ENCODE data around the gene ARL10.
A peak's percentile ranks its signal among the peaks of the same experiment; 100 is the strongest.

Gene ARL10

GRCh38 chr5:176362233-176362490 is 3.1 kb upstream of the ARL10 start:
- DNase-seq: no peak

- peak; percentile 25 for DNase-seq
These were observed 429 bp upstream of the ARL10 start for GRCh38 chr5:176364765-176365350.

GRCh38 chr5:176366232-176366894 is 1.1 kb downstream of the ARL10 start:
- DNase-seq: no peak

- DNase-seq: no peak
These were observed 3.4 kb downstream of the ARL10 start for GRCh38 chr5:176368726-176369125.

- no peak for DNase-seq
These were observed 4.8 kb downstream of the ARL10 start for GRCh38 chr5:176369934-176370711.

- no peak for DNase-seq
These were observed 6.6 kb downstream of the ARL10 start for GRCh38 chr5:176371621-176372539.

- no peak for DNase-seq
These were observed 8.0 kb downstream of the ARL10 start for GRCh38 chr5:176373100-176373818.

GRCh38 chr5:176379881-176380280 is 14.6 kb downstream of the ARL10 start:
- no peak for DNase-seq

GRCh38 chr5:176381423-176381822 is 16.1 kb downstream of the ARL10 start:
- no peak for DNase-seq

- DNase-seq: no peak
These were observed 16.7 kb downstream of the ARL10 start for GRCh38 chr5:176381979-176382378.

GRCh38 chr5:176382721-176383120 is 17.4 kb downstream of the ARL10 start:
- no peak for DNase-seq

GRCh38 chr5:176383248-176383905 is 18.1 kb downstream of the ARL10 start:
- no peak for DNase-seq

- no peak for DNase-seq
These were observed 18.7 kb downstream of the ARL10 start for GRCh38 chr5:176383961-176384360.

- DNase-seq: no peak
These were observed 19.2 kb downstream of the ARL10 start for GRCh38 chr5:176384366-176384930.

GRCh38 chr5:176384991-176385390 is 19.7 kb downstream of the ARL10 start:
- DNase-seq: no peak

- no peak for DNase-seq
These were observed 21.2 kb downstream of the ARL10 start for GRCh38 chr5:176386491-176386890.

GRCh38 chr5:176387384-176387925 is 22.2 kb downstream of the ARL10 start:
- DNase-seq: no peak

- no peak for DNase-seq
These were observed 22.7 kb downstream of the ARL10 start for GRCh38 chr5:176388003-176388443.

GRCh38 chr5:176388444-176389134 is 23.3 kb downstream of the ARL10 start, which contains the start of the genes HIGD2A and NOP16:
Gene HIGD2A (plus strand): TSS chr5:176388751. CDS start chr5:176388820, 69 bp downstream.
Gene NOP16 (minus strand): TSS chr5:176388598. CDS start chr5:176388539, 59 bp downstream.
- DNase-seq: peak; percentile 94
